ENCODE results near the gene PTK7.

PTK7 gene

GRCh38 chr6:43178951-43179830 lies 103.1 kb downstream of the PTK7 start:
- no peak for DNase-seq (ENCODE audit: low read depth in 2 of 2, low spot score in 1 of 2)

- DNase-seq (ENCODE audit: low read depth in 2 of 2, low spot score in 1 of 2): no peak
These were observed 103.9 kb downstream of the PTK7 start for GRCh38 chr6:43180058-43180457.

- DNase-seq (ENCODE audit: low read depth in 2 of 2, low spot score in 1 of 2): no peak
These were observed 104.9 kb downstream of the PTK7 start for GRCh38 chr6:43180985-43181384.

GRCh38 chr6:43181621-43181941 lies 105.5 kb downstream of the PTK7 start:
- no peak for DNase-seq (ENCODE audit: low read depth in 2 of 2, low spot score in 1 of 2)

- DNase-seq (ENCODE audit: low read depth in 2 of 2, low spot score in 1 of 2): peak; percentile 34 to 64
These were observed 106.1 kb downstream of the PTK7 start, which contains the start of gene CUL9 for GRCh38 chr6:43181942-43182860. CUL9 (plus strand) TSS chr6:43182196; CDS start chr6:43184311, 2,115 bp downstream.

GRCh38 chr6:43183441-43183840 lies 107.3 kb downstream of the PTK7 start:
- DNase-seq (ENCODE audit: low read depth in 2 of 2, low spot score in 1 of 2): no peak

GRCh38 chr6:43184268-43184985 lies 108.3 kb downstream of the PTK7 start:
- DNase-seq (ENCODE audit: low read depth in 2 of 2, low spot score in 1 of 2): no peak

GRCh38 chr6:43185391-43185985 lies 109.4 kb downstream of the PTK7 start:
- DNase-seq (ENCODE audit: low read depth in 2 of 2, low spot score in 1 of 2): no peak

GRCh38 chr6:43186019-43186418 lies 109.9 kb downstream of the PTK7 start:
- no peak for DNase-seq (ENCODE audit: low read depth in 2 of 2, low spot score in 1 of 2)

GRCh38 chr6:43186706-43187105 lies 110.6 kb downstream of the PTK7 start:
- DNase-seq (ENCODE audit: low read depth in 2 of 2, low spot score in 1 of 2): no peak

GRCh38 chr6:43187821-43188220 lies 111.7 kb downstream of the PTK7 start:
- no peak for DNase-seq (ENCODE audit: low read depth in 2 of 2, low spot score in 1 of 2)

- DNase-seq (ENCODE audit: low read depth in 2 of 2, low spot score in 1 of 2): no peak
These were observed 112.3 kb downstream of the PTK7 start for GRCh38 chr6:43188426-43188825.

GRCh38 chr6:43189776-43190304 lies 113.7 kb downstream of the PTK7 start:
- no peak for DNase-seq (ENCODE audit: low read depth in 2 of 2, low spot score in 1 of 2)

GRCh38 chr6:43192911-43193310 lies 116.8 kb downstream of the PTK7 start:
- no peak for DNase-seq (ENCODE audit: low read depth in 2 of 2, low spot score in 1 of 2)

GRCh38 chr6:43193929-43194328 lies 117.8 kb downstream of the PTK7 start:
- DNase-seq (ENCODE audit: low read depth in 2 of 2, low spot score in 1 of 2): no peak

- DNase-seq (ENCODE audit: low read depth in 2 of 2, low spot score in 1 of 2): no peak
These were observed 120.2 kb downstream of the PTK7 start for GRCh38 chr6:43196337-43196736.

- DNase-seq (ENCODE audit: low read depth in 2 of 2, low spot score in 1 of 2): no peak
These were observed 123.8 kb downstream of the PTK7 start for GRCh38 chr6:43199912-43200311.

- no peak for DNase-seq (ENCODE audit: low read depth in 2 of 2, low spot score in 1 of 2)
These were observed 124.4 kb downstream of the PTK7 start for GRCh38 chr6:43200541-43200940.

GRCh38 chr6:43202451-43202850 lies 126.3 kb downstream of the PTK7 start:
- no peak for DNase-seq (ENCODE audit: low read depth in 2 of 2, low spot score in 1 of 2)

- no peak for DNase-seq (ENCODE audit: low read depth in 2 of 2, low spot score in 1 of 2)
These were observed 127.1 kb downstream of the PTK7 start for GRCh38 chr6:43203029-43203717.

Data from stimulated activated CD8-positive, alpha-beta memory T cell treated with anti-CD3 and anti-CD28 coated beads, Interleukin-4, amount 100 ng/mL, for 1 hour (primary cell).